Neural cell (in vitro differentiated cells): Measurements from ENCODE around the gene HSPA4L. TPM values are rescaled to one million over a fixed set of nuclear protein-coding genes. Genes with fewer than 3 reads are reported as not detected.

Experiments
- H2AFZ ChIP-seq: fragments of 200-600, 300-800 bp; sonication (generic), shearing (Covaris generic); 2 replicates; pipeline ENCODE4 v1.6.0; 2014; ENCODE audit warnings: low read depth, mild to moderate bottlenecking, antibody characterized with exemption, low read length, moderate library complexity
- H3F3A ChIP-seq: fragments of 200-600 bp; shearing (Covaris generic); 2 replicates; pipeline ENCODE4 v1.6.1; 2016; ENCODE audit warnings: mild to moderate bottlenecking, moderate library complexity, mixed read lengths, antibody characterized with exemption, low read length; ENCODE audit not compliant: insufficient read depth, poor library complexity, severe bottlenecking
- H3K27ac ChIP-seq: fragments of 200-600, 300-800 bp; sonication (generic), shearing (Covaris generic); 2 replicates; pipeline ENCODE4 v1.5.1; 2014; ENCODE audit warnings: mild to moderate bottlenecking, low read length, moderate library complexity
- H3K27me3 ChIP-seq: fragments of 300-800, 200-600 bp; sonication (generic), shearing (Covaris generic); 2 replicates; pipeline ENCODE4 v1.6.0; 2014; ENCODE audit warnings: mild to moderate bottlenecking, low read depth, low read length, moderate library complexity; ENCODE audit not compliant: insufficient read depth
- H3K36me3 ChIP-seq: fragments of 300-800, 200-600 bp; sonication (generic), shearing (Covaris generic); 2 replicates; pipeline ENCODE4 v1.5.1; 2014; ENCODE audit warnings: mild to moderate bottlenecking, antibody characterized with exemption, low read length, moderate library complexity; ENCODE audit not compliant: insufficient read depth
- H3K4me2 ChIP-seq: fragments of 300-800, 200-600 bp; sonication (generic), shearing (Covaris generic); 2 replicates; pipeline ENCODE4 v1.6.0; 2014; ENCODE audit warnings: mild to moderate bottlenecking, low read length
- H3K4me3 ChIP-seq: fragments of 300-800, 200-600 bp; sonication (generic), shearing (Covaris generic); 2 replicates; pipeline ENCODE4 v1.5.1; 2014; ENCODE audit warnings: mild to moderate bottlenecking, low read length, moderate library complexity
- H3K79me2 ChIP-seq: fragments of 200-600 bp; shearing (Covaris generic); replicated peaks from 2 replicates; pipeline ENCODE4 v1.6.0; 2014; ENCODE audit warnings: mild to moderate bottlenecking, low read length, moderate library complexity; ENCODE audit not compliant: insufficient read depth
- H3K9ac ChIP-seq: fragments of 300-800, 200-600 bp; sonication (generic), shearing (Covaris generic); 2 replicates; pipeline ENCODE4 v1.6.1; 2016; ENCODE audit warnings: mild to moderate bottlenecking, low read length, mixed read lengths
- H3K9me2 ChIP-seq: fragments of 200-600 bp; shearing (Covaris generic); 2 replicates; pipeline ENCODE4 v1.6.1; 2016; ENCODE audit warnings: mild to moderate bottlenecking, low read length, mixed read lengths; ENCODE audit not compliant: insufficient read depth
- H3K9me3 ChIP-seq: fragments of 200-600, 300-800 bp; sonication (generic), shearing (Covaris generic); 2 replicates; pipeline ENCODE4 v1.6.1; 2016; ENCODE audit warnings: mild to moderate bottlenecking, mixed run types, low read length, moderate library complexity, mixed read lengths
- H4K20me1 ChIP-seq: fragments of 200-600 bp; shearing (Covaris generic); 2 replicates; pipeline ENCODE4 v1.6.1; 2016; ENCODE audit warnings: mild to moderate bottlenecking, mixed run types; ENCODE audit not compliant: insufficient read depth
- EP300 ChIP-seq: fragments of 450-650 bp; conservative IDR thresholded peaks from 2 replicates; pipeline ENCODE4 v1.6.1; 2014; ENCODE audit warnings: antibody characterized with exemption, mild to moderate bottlenecking, moderate library complexity; ENCODE audit not compliant: poor library complexity, severe bottlenecking
- EZH2 ChIP-seq: fragments of 200-600, 300-800 bp; shearing (Covaris generic), sonication (generic); IDR thresholded peaks from 2 replicates; pipeline ENCODE4 v1.6.1; 2014; ENCODE audit warnings: antibody characterized with exemption, low read length, borderline replicate concordance, mild to moderate bottlenecking; ENCODE audit not compliant: insufficient read depth, poor library complexity, severe bottlenecking
- MXI1 ChIP-seq: fragments of 450-650 bp; conservative IDR thresholded peaks from 2 replicates; pipeline ENCODE4 v1.6.1; 2014; ENCODE audit warnings: antibody characterized with exemption, mild to moderate bottlenecking; ENCODE audit not compliant: poor library complexity, severe bottlenecking
- POLR2AphosphoS5 ChIP-seq: IDR thresholded peaks from 2 replicates; pipeline ENCODE4 v1.6.1; 2012
- RAD21 ChIP-seq: fragments of 450-650 bp; conservative IDR thresholded peaks from 2 replicates; pipeline ENCODE4 v1.6.1; 2014; ENCODE audit warnings: antibody characterized with exemption, mild to moderate bottlenecking, moderate library complexity
- SMC3 ChIP-seq: fragments of 450-650 bp; conservative IDR thresholded peaks from 2 replicates; pipeline ENCODE4 v1.6.1; 2014; ENCODE audit warnings: antibody characterized with exemption, mild to moderate bottlenecking, moderate library complexity; ENCODE audit not compliant: poor library complexity
- TAF1 ChIP-seq: IDR thresholded peaks from 2 replicates; pipeline ENCODE4 v1.6.1; 2012; ENCODE audit warnings: low read depth
- polyA plus RNA-seq: library from polyadenylated mRNA; depleted of rRNA; stranded (reverse); fragments of >200 nt; gene quantifications from 2 replicates; pipeline ENCODE4 v1.2.3, GENCODE V29; 2014
- TF ChIP-seq, protein P1 (sequence below): IDR thresholded peaks from 2 replicates; pipeline ENCODE4 v1.6.1; 2012; ENCODE audit warnings: borderline replicate concordance
- TF ChIP-seq, protein P2 (sequence below): fragments of 450-650 bp; IDR thresholded peaks from 2 replicates; pipeline ENCODE4 v1.5.1; 2014; ENCODE audit warnings: antibody characterized with exemption, mild to moderate bottlenecking, moderate library complexity; ENCODE audit not compliant: poor library complexity, severe bottlenecking

Gene HSPA4L
- polyA plus RNA-seq, 1 donor from 2014 or later = 12.5 TPM

DNA sequence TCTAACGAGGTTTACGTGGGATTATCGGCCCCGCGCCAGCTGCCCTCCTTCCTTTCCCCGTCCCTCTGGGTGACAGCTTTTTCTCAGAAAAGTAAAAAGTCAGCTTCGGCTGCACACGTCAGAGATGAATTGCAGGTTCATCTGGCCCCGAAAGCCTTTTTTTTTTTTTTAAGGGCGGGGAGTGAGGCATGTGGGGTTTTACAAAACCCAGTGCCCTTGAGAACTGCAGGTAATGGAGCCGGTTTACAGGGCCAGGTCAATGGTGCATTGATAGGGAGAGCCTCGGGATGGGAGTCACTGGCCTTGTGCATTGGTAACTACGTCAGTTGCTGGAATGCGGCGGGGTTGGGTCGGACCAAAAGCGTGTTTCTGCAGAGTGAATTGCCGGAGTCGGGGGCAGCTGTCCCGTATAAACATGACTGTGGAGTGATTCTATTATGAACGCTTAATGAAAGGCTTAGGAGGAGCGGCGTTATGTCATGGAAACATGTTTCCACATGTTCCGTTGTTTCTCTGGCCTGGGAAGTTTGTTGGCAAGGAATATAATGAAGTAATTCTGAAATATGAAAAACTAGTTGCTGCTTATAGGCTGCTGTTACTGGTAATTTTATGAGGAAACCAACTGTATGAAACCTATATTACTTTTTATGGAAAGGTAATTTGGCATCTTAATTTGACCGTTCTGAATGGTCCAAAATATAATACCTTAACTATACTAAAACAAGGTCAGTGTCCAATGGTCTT, 1.1 kb downstream of the HSPA4L start:
- H3K4me2 ChIP-seq = peak overlapping the region; percentile 87
- H3K27me3 ChIP-seq = no peaks in the 10 kb centered on the region
- peak overlapping the region; percentile 84 for H3K27ac ChIP-seq
- H2AFZ ChIP-seq = peak overlapping the region; percentile 75
- peak overlapping the region; percentile 86 for H3K9ac ChIP-seq
- no peaks in the 10 kb centered on the region for H4K20me1 ChIP-seq
- H3K79me2 ChIP-seq = peaks cover 34% of the 10 kb centered on the region
- no peaks in the 10 kb centered on the region for H3F3A ChIP-seq
- no peak for TF ChIP-seq SMC3
- TF ChIP-seq, protein P1, sequence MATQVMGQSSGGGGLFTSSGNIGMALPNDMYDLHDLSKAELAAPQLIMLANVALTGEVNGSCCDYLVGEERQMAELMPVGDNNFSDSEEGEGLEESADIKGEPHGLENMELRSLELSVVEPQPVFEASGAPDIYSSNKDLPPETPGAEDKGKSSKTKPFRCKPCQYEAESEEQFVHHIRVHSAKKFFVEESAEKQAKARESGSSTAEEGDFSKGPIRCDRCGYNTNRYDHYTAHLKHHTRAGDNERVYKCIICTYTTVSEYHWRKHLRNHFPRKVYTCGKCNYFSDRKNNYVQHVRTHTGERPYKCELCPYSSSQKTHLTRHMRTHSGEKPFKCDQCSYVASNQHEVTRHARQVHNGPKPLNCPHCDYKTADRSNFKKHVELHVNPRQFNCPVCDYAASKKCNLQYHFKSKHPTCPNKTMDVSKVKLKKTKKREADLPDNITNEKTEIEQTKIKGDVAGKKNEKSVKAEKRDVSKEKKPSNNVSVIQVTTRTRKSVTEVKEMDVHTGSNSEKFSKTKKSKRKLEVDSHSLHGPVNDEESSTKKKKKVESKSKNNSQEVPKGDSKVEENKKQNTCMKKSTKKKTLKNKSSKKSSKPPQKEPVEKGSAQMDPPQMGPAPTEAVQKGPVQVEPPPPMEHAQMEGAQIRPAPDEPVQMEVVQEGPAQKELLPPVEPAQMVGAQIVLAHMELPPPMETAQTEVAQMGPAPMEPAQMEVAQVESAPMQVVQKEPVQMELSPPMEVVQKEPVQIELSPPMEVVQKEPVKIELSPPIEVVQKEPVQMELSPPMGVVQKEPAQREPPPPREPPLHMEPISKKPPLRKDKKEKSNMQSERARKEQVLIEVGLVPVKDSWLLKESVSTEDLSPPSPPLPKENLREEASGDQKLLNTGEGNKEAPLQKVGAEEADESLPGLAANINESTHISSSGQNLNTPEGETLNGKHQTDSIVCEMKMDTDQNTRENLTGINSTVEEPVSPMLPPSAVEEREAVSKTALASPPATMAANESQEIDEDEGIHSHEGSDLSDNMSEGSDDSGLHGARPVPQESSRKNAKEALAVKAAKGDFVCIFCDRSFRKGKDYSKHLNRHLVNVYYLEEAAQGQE = no peak
- TF ChIP-seq RAD21 = no peak
- no peak for TF ChIP-seq MXI1
- TF ChIP-seq EZH2 = no peak
- no peak for TF ChIP-seq EP300
- TF ChIP-seq, protein P2, sequence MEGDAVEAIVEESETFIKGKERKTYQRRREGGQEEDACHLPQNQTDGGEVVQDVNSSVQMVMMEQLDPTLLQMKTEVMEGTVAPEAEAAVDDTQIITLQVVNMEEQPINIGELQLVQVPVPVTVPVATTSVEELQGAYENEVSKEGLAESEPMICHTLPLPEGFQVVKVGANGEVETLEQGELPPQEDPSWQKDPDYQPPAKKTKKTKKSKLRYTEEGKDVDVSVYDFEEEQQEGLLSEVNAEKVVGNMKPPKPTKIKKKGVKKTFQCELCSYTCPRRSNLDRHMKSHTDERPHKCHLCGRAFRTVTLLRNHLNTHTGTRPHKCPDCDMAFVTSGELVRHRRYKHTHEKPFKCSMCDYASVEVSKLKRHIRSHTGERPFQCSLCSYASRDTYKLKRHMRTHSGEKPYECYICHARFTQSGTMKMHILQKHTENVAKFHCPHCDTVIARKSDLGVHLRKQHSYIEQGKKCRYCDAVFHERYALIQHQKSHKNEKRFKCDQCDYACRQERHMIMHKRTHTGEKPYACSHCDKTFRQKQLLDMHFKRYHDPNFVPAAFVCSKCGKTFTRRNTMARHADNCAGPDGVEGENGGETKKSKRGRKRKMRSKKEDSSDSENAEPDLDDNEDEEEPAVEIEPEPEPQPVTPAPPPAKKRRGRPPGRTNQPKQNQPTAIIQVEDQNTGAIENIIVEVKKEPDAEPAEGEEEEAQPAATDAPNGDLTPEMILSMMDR = no peak
- TF ChIP-seq POLR2AphosphoS5 = no peak
- no peak for TF ChIP-seq TAF1
- H3K36me3 ChIP-seq = no peaks in the 10 kb centered on the region
- H3K4me3 ChIP-seq = peak overlapping the region; percentile 95
- no peaks in the 10 kb centered on the region for H3K9me2 ChIP-seq
- H3K9me3 ChIP-seq = no peaks in the 10 kb centered on the region

DNA sequence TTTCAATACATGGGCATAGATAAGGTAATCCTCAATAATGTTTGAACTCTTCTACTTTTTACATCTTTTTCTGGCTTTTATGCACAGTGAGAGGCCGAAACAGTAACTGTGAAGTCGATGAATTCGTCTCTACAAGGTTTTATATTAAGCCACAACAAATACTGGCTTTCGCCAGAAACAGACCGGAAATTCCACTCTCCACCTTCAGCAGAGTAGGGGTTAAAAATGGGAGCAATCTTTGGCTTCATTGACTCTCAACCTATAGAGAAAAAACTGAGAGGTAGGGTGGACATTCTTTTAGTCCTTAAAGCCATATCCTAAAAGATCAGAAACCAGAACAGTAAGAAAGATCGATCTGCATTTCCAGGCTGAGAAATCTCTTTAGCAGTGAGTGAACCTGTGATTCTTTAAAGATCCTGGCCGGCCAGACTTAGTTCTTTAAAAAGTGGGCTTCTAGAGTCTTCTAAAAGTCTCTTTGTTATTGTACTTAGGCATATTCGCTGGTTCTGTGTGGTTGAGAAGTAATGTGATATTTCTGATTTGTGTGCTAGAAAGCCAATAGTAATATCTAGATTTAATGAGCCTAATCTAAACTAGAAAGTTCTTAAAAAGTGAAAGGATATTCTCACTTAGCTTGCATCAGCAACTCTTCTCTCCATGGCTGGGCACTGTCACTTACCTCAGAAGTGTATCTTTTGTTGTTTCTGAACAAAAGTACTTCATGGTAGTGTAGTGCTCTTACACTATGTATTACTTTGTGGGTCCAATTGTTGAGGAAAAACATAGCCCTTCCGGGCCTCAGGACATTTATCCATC, 2.0 kb downstream of the HSPA4L start:
- Histone ChIP-seq H4K20me1 (no peaks in the 10 kb centered on the region), H3K36me3 (no peaks in the 10 kb centered on the region), H3K27me3 (no peaks in the 10 kb centered on the region), H3K4me3 (peak overlapping the region; percentile 95), H3K9ac (no peak overlapping the region), H3F3A (no peaks in the 10 kb centered on the region), H3K9me2 (no peaks in the 10 kb centered on the region), H3K27ac (no peak overlapping the region), H3K79me2 (peaks cover 34% of the 10 kb centered on the region), H3K4me2 (peak overlapping the region; percentile 87), H2AFZ (no peak overlapping the region), H3K9me3 (no peaks in the 10 kb centered on the region)
- TF ChIP-seq POLR2AphosphoS5 (no peak), TAF1 (no peak)
